ENCODE data around the gene TPSB2. TPM values are rescaled to one million over a fixed set of nuclear protein-coding genes. Genes with fewer than 3 reads are reported as not detected.

Gene TPSB2
- total RNA-seq (2022; extraction: Qiagen RNA extraction) = 0.09 to 0.15 TPM (median 0.12 TPM) in 3 of 5 replicates, not detected in the others

DNA sequence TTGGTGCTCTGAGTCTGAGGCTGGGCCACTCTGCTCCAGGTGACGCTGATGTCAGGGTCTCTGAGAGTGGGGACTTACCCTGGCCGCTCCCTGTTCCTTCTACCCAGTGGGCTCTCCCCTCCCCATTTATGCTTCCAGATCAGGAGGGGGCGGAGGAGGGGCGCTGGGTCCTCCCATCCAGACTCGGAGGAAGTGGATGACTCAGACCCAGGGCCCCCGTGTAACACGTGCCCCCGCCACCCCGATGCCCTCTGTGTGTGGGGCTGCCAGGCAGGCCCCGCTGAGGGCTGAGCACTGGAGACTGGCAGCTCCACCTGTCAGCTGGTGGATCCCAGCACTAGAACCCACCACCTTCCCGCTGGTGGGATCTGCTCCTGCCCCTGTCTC, at the start of gene TPSB2:
Gene TPSB2, minus strand, starts transcription at position 101 of the 387 bp plus-strand sequence. CDS start 233 bp downstream, outside the sequence.

DNA sequence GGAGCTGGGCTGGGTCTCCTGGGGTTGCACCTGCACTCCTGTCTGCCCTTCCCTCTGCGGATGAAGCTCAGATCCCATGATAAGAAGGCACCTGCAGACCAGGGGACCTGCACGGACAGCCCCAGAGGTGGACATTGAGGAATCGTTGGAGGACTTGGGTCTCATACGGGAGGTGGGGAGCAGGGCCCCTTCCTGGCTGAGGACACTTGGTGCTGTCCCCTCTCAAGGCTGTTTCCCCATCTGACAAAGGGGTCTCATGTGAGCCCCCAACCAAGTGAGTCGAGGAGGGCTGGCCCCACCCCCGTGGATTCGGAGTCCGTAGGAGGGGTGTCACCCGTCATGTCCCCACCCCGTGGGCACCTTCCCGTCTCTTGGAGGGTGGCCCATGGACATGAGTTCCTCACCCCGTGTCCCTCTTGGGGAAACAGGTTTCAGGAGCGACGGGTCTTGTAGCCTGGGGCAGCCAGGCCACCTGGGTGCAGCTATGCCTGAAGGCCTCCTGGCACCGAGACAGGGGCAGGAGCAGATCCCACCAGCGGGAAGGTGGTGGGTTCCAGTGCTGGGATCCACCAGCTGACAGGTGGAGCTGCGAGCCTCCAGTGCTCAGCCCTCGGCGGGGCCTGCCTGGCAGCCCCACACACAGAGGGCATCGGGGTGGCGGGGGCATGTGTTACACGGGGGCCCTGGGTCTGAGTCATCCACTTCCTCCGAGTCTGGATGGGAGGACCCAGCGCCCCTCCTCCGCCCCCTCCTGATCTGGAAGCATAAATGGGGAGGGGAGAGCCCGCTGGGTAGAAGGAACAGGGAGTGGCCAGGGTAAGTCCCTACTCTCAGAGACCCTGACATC, 25.5 kb upstream of the TPSB2 start, which contains the start of gene TPSD1:
Gene TPSD1, plus strand, starts transcription at position 794 of the 847 bp plus-strand sequence. CDS start 212 bp downstream, outside the sequence.

DNA sequence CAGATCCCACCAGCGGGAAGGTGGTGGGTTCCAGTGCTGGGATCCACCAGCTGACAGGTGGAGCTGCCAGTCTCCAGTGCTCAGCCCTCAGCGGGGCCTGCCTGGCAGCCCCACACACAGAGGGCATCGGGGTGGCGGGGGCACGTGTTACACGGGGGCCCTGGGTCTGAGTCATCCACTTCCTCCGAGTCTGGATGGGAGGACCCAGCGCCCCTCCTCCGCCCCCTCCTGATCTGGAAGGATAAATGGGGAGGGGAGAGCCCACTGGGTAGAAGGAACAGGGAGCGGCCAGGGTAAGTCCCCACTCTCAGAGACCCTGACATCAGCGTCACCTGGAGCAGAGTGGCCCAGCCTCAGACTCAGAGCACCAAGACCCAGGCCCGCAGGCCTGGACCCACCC, 10.5 kb upstream of the TPSB2 start, which contains the start of gene TPSAB1:
Gene TPSAB1, plus strand, starts transcription at position 270 of the 400 bp plus-strand sequence. CDS start 234 bp downstream, outside the sequence.

DNA sequence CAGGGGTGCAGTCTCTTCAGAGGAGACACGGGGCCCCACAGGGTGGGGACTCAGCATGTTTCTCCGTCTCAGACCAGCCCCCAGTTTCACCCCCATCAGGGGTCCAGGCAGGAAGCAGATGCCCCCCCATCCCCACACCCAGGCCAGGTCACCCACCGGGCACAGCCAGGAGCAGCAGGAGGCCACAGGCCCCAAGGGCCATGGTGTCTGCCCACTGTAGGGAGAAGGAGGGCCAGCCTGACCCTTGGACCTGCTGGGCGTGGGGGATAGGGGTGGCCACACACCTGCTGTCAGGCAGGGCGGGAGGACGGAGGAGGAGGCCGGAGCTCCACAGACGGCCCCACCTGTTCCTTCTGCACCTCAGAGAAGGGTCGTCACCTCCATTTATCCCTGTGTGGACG, 4.9 kb downstream of the TPSB2 start, which contains the start of gene TPSG1:
Gene TPSG1, minus strand, starts transcription at position 218 of the 401 bp plus-strand sequence. Its CDS starts 16 bp downstream, at position 202.

Other genes with a start within 250 kb of the TPSB2 start
- gene SOX8, start 248.4 kb downstream of the TPSB2 start, total RNA-seq (2022; extraction: Qiagen RNA extraction) = 0.65 to 1.7 TPM (median 1.4 TPM) in 5 replicates
- 0.25 to 0.37 TPM (median 0.33 TPM) in 5 replicates for gene SSTR5, start 157.4 kb downstream of the TPSB2 start, total RNA-seq (2022; extraction: Qiagen RNA extraction)
- gene C1QTNF8, start 133.9 kb downstream of the TPSB2 start, total RNA-seq (2022; extraction: Qiagen RNA extraction) = not detected in 5 replicates
- 8.9 to 14.7 TPM (median 13.9 TPM) in 5 replicates for gene CACNA1H, start 77.1 kb downstream of the TPSB2 start, total RNA-seq (2022; extraction: Qiagen RNA extraction)
- 0.08 to 0.24 TPM (median 0.13 TPM) in 3 of 5 replicates, not detected in the others for gene TPSG1, start 4.9 kb downstream of the TPSB2 start, total RNA-seq (2022; extraction: Qiagen RNA extraction)
- 0.13 TPM in 1 of 5 replicates, not detected in the others for gene TPSAB1, start 10.5 kb upstream of the TPSB2 start, total RNA-seq (2022; extraction: Qiagen RNA extraction)
- not detected in 5 replicates for gene TPSD1, start 25.9 kb upstream of the TPSB2 start, total RNA-seq (2022; extraction: Qiagen RNA extraction)
- gene UBE2I, start 79.5 kb upstream of the TPSB2 start, total RNA-seq (2022; extraction: Qiagen RNA extraction) = 156 to 190 TPM (median 161 TPM) in 5 replicates
- 0.38 to 1.3 TPM (median 1.0 TPM) in 5 replicates for gene BAIAP3, start 103.5 kb upstream of the TPSB2 start, total RNA-seq (2022; extraction: Qiagen RNA extraction)
- gene TSR3, start 121.7 kb upstream of the TPSB2 start, total RNA-seq (2022; extraction: Qiagen RNA extraction) = 54.7 to 102 TPM (median 97.7 TPM) in 5 replicates
- 27.0 to 40.3 TPM (median 36.2 TPM) in 5 replicates for gene GNPTG, start 121.7 kb upstream of the TPSB2 start, total RNA-seq (2022; extraction: Qiagen RNA extraction)
- gene UNKL, start 184.5 kb upstream of the TPSB2 start, total RNA-seq (2022; extraction: Qiagen RNA extraction) = 25.1 to 45.3 TPM (median 44.6 TPM) in 5 replicates
- gene UQCC4, start 190.6 kb upstream of the TPSB2 start, total RNA-seq (2022; extraction: Qiagen RNA extraction) = 33.3 to 40.0 TPM (median 37.9 TPM) in 5 replicates
- not detected in 5 replicates for gene PERCC1, start 200.9 kb upstream of the TPSB2 start, total RNA-seq (2022; extraction: Qiagen RNA extraction)
- 0.11 to 0.51 TPM (median 0.46 TPM) in 4 of 5 replicates, not detected in the other for gene CCDC154, start 214.4 kb upstream of the TPSB2 start, total RNA-seq (2022; extraction: Qiagen RNA extraction)
- 53.9 to 85.2 TPM (median 80.1 TPM) in 5 replicates for gene CLCN7, start 244.8 kb upstream of the TPSB2 start, total RNA-seq (2022; extraction: Qiagen RNA extraction)

Measured in A549 treated with CORT108297 at 1 μM for 4 hours (cell line).